Smooth muscle cell (in vitro differentiated cells): ENCODE results near the gene SDK1. TPM values are rescaled to one million over a fixed set of nuclear protein-coding genes. Genes with fewer than 3 reads are reported as not detected.

Experiments used
- DNase-seq: peaks from one replicate; lab custom pipeline; 2025; ENCODE audit not compliant: unreplicated experiment; lab: John Stamatoyannopoulos, UW
- H2AFZ ChIP-seq: fragments of 200-600 bp; sonication (generic); 2 replicates; pipeline ENCODE4 v1.6.0; 2016; ENCODE audit warnings: antibody characterized with exemption, low read depth, mild to moderate bottlenecking
- H3F3A ChIP-seq: fragments of 200-600 bp; sonication (generic); 2 replicates; pipeline ENCODE4 v1.6.0; 2017; ENCODE audit warnings: antibody characterized with exemption, low read depth
- H3K27ac ChIP-seq: fragments of 200-600 bp; sonication (generic); 2 replicates; pipeline ENCODE4 v1.5.1; 2016; ENCODE audit warnings: low read depth, mild to moderate bottlenecking
- H3K27me3 ChIP-seq: fragments of 200-600 bp; sonication (generic); 2 replicates; pipeline ENCODE4 v1.6.1; 2016; ENCODE audit warnings: low read depth, mild to moderate bottlenecking
- H3K36me3 ChIP-seq: fragments of 200-600 bp; sonication (generic); 2 replicates; pipeline ENCODE4 v1.5.1; 2016; ENCODE audit warnings: low read depth
- H3K4me1 ChIP-seq: fragments of 200-600 bp; sonication (generic); 2 replicates; pipeline ENCODE4 v1.5.1; 2016; ENCODE audit warnings: low read depth
- H3K4me2 ChIP-seq: fragments of 200-600 bp; sonication (generic); 2 replicates; pipeline ENCODE4 v1.6.0; 2016; ENCODE audit warnings: mild to moderate bottlenecking
- H3K4me3 ChIP-seq: fragments of 200-600 bp; sonication (generic); 2 replicates; pipeline ENCODE4 v1.5.1; 2016; ENCODE audit warnings: mild to moderate bottlenecking
- H3K79me2 ChIP-seq: fragments of 200-600 bp; sonication (generic); 2 replicates; pipeline ENCODE4 v1.6.0; 2016; ENCODE audit warnings: low read depth, mild to moderate bottlenecking
- H3K9ac ChIP-seq: fragments of 200-600 bp; sonication (generic); 2 replicates; pipeline ENCODE4 v1.6.0; 2016; ENCODE audit warnings: low read depth
- H3K9me3 ChIP-seq: fragments of 200-600 bp; sonication (generic); replicated peaks from 2 replicates; pipeline ENCODE4 v1.5.1; 2016; ENCODE audit warnings: low read depth
- H4K20me1 ChIP-seq: fragments of 200-600 bp; sonication (generic); 2 replicates; pipeline ENCODE4 v1.6.0; 2016; ENCODE audit warnings: low read depth
- CTCF ChIP-seq: fragments of 200-600 bp; sonication (generic); IDR thresholded peaks from 2 replicates; pipeline ENCODE4 v1.5.1; 2017; ENCODE audit warnings: borderline replicate concordance, mild to moderate bottlenecking, antibody characterized with exemption; ENCODE audit not compliant: insufficient read depth, poor library complexity, severe bottlenecking
- WGBS: methylation state at CpG from one replicate; pipeline ENCODE4 v1.1.7; 2016; ENCODE audit warnings: low lambda C conversion rate; 5-methylcytosine and 5-hydroxymethylcytosine counted together
- polyA plus RNA-seq: library from polyadenylated mRNA; unstranded; fragments of >200 nt; fragmentation: Nextera tagmentation; extraction: Ambion mirVana; gene quantifications from 2 replicates; pipeline ENCODE4 v1.2.1, GENCODE V29; 2016
- total RNA-seq: library from RNA; depleted of rRNA; stranded (reverse); fragments of >200 nt; gene quantifications from 2 replicates; pipeline ENCODE4 v1.2.3, GENCODE V29; 2014

The SDK1 gene
- total and polyA plus RNA-seq, 2 experiments from 2014 or later: 1.1 to 2.5 TPM

GRCh38 chr7:3778345-3778744, 477.3 kb downstream of the SDK1 start:
- Histone ChIP-seq H2AFZ (no peak overlapping the region), H3K4me1 (peaks cover 13% of the 10 kb centered on the region), H4K20me1 (no peaks in the 10 kb centered on the region), H3K27ac (no peak overlapping the region), H3K79me2 (no peaks in the 10 kb centered on the region), H3K4me2 (no peak overlapping the region), H3K9me3 (no peaks in the 10 kb centered on the region), H3K36me3 (no peaks in the 10 kb centered on the region), H3K9ac (no peak overlapping the region), H3K27me3 (no peaks in the 10 kb centered on the region), H3K4me3 (no peak overlapping the region), H3F3A (no peaks in the 10 kb centered on the region)
- DNase-seq: no peak
- 94% methylated on average over 8 of the region's 8 CpGs for WGBS
- TF ChIP-seq CTCF: no peak

GRCh38 chr7:3780016-3780415, 479.0 kb downstream of the SDK1 start:
- no peaks in the 10 kb centered on the region for H3K9me3 ChIP-seq
- H3K36me3 ChIP-seq: no peaks in the 10 kb centered on the region
- no peak for DNase-seq
- no peak overlapping the region for H3K9ac ChIP-seq
- H3K27ac ChIP-seq: no peak overlapping the region
- TF ChIP-seq CTCF: no peak
- no peak overlapping the region for H2AFZ ChIP-seq
- peaks cover 13% of the 10 kb centered on the region for H3K4me1 ChIP-seq
- H3K79me2 ChIP-seq: no peaks in the 10 kb centered on the region
- H3K4me3 ChIP-seq: no peak overlapping the region
- no peaks in the 10 kb centered on the region for H3K27me3 ChIP-seq
- H3K4me2 ChIP-seq: no peak overlapping the region
- H4K20me1 ChIP-seq: no peaks in the 10 kb centered on the region
- 98% methylated on average over 2 of the region's 2 CpGs for WGBS
- no peaks in the 10 kb centered on the region for H3F3A ChIP-seq

GRCh38 chr7:3780525-3780924, 479.5 kb downstream of the SDK1 start:
- Histone ChIP-seq H3K4me3 (no peak overlapping the region), H4K20me1 (no peaks in the 10 kb centered on the region), H3K27ac (no peak overlapping the region), H3K27me3 (no peaks in the 10 kb centered on the region), H3K9me3 (no peaks in the 10 kb centered on the region), H3K4me2 (no peak overlapping the region), H2AFZ (no peak overlapping the region), H3K79me2 (no peaks in the 10 kb centered on the region), H3F3A (no peaks in the 10 kb centered on the region), H3K36me3 (no peaks in the 10 kb centered on the region), H3K9ac (no peak overlapping the region), H3K4me1 (peaks cover 13% of the 10 kb centered on the region)
- DNase-seq: no peak
- WGBS: 86% methylated on average over 2 of the region's 2 CpGs
- TF ChIP-seq CTCF: no peak

GRCh38 chr7:3781607-3782006, 480.6 kb downstream of the SDK1 start:
- H3K79me2 ChIP-seq: no peaks in the 10 kb centered on the region
- 93% methylated on average over 1 of the region's 1 CpG for WGBS
- no peak overlapping the region for H3K4me3 ChIP-seq
- no peak overlapping the region for H2AFZ ChIP-seq
- no peak for DNase-seq
- no peaks in the 10 kb centered on the region for H3K9me3 ChIP-seq
- H4K20me1 ChIP-seq: no peaks in the 10 kb centered on the region
- no peak for TF ChIP-seq CTCF
- H3K4me2 ChIP-seq: no peak overlapping the region
- H3K9ac ChIP-seq: no peak overlapping the region
- H3F3A ChIP-seq: no peaks in the 10 kb centered on the region
- H3K4me1 ChIP-seq: peaks cover 13% of the 10 kb centered on the region
- no peaks in the 10 kb centered on the region for H3K27me3 ChIP-seq
- H3K36me3 ChIP-seq: no peaks in the 10 kb centered on the region
- no peak overlapping the region for H3K27ac ChIP-seq
